HS-5 (cell line): ENCODE results near the gene DAO.

ENCODE experiments used
- DNase-seq: peaks from one replicate; pipeline ENCODE4 v3.0.0-alpha.2; 2012; ENCODE audit warnings: low read depth

Gene DAO

GRCh38 chr12:108918960-108919642, 39.2 kb downstream of the DAO start:
- no peak for DNase-seq

GRCh38 chr12:108921946-108922345, 42.1 kb downstream of the DAO start:
- DNase-seq = no peak

- no peak for DNase-seq
These were observed 43.0 kb downstream of the DAO start for GRCh38 chr12:108922918-108923317.

GRCh38 chr12:108928695-108929094, 48.8 kb downstream of the DAO start:
- DNase-seq = no peak

DNA sequence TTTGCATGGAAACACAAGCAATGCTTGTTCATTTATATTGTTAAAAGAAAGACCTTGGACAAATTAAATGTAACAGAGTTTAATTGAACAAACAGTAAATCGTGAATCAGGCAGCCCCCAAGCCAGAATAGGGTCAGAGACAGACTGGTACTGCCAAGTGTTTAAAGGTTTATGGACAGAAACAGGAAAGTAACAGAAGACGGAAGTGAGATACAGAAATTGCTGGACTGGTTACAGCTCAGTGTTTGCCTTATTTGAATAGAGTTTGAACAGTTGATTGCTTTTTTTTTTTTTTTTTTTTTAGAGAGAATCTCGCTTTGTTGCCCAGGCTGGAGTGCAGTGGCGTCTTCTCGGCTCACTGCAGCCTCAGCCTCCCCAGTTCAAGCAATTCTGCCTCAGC, 50.3 kb downstream of the DAO start:
- no peak for DNase-seq

DNA sequence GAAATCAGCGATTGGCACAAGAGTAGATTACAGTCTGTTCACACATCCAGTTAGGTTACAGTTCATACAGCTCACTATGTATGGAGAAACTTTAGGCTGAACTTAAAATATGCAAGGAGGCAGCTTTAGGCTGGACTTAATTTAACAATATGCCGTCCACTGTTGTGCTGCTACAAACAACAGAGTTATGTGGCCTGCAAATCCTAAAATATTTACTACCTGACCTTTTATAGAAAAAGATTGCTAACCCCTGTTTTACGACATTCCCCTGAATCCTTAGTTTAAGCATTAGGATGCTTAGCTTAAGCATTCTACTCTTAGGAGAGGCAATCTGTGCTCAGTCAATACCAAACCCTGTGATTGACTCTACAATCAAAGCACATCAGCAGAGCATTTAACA, 50.9 kb downstream of the DAO start:
- DNase-seq = no peak

DNA sequence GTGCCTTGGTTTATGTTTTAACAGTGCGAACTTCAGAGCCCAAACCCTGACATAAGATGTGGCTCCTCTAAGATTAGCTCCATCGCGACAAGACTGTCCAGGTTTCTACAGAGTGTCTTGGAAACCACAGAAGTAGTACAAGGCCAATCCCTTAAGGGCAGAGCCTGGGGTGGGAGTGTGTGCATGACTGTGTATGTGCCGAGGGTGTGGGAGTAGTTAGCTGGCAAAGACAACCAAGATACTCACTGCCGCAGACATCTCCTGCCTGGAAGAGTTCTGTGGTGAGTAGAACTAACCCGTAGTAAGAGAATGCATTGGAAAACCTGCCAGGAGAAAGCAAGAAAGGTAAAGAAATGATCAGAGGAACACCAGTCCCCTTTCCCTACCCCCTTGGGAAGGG, 54.1 kb downstream of the DAO start:
- no peak for DNase-seq

DNA sequence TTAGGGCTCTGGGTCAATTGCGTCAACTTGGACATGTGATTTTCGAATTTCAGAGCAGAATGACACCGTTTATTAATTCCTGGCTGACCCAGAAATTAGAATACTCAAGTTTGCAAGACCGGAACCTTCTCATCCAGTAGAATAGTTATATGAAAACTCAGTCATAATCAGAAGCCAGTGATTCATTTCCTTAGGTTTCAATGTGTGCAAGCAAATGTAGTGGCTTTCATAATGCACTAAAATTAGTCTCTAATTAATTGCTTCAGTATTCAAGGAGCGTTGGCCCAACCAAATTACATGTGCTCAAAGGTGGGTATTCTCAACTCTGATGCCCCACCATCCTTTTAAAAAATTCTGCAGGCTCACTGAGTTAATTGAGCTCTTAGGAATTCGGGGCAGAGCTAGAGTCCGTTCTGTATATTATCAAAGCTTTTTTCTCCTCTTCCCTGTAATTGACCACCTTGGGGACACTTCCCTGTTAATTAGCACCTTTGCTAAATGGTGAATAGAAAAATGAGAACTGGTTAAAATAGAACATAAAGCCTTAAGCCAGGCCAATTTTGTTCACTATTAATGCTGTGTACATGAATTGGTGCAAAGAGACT, 55.4 kb downstream of the DAO start:
- no peak for DNase-seq

GRCh38 chr12:108938247-108938924, 58.5 kb downstream of the DAO start:
- DNase-seq = no peak

- DNase-seq = no peak
These were observed 59.7 kb downstream of the DAO start for GRCh38 chr12:108939594-108939993.

DNA sequence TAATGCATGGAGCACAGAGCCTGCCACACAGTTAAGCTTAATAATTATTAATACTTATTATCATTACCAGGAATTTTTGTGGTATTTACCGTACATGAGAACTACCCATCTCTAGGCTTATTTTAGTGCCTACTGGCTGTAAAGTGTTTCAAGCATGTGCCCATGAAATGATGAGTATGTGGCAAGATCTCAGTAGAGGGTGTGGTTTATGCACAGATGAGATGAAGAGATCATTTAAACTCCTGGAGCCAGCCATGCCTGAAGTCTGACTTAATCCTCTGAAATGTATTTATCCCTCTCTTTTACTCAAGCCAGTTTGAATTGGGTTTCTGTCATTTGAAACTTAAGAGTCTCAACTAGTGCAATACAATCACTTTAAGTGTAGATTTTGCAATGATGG, 60.2 kb downstream of the DAO start:
- DNase-seq = no peak

DNA sequence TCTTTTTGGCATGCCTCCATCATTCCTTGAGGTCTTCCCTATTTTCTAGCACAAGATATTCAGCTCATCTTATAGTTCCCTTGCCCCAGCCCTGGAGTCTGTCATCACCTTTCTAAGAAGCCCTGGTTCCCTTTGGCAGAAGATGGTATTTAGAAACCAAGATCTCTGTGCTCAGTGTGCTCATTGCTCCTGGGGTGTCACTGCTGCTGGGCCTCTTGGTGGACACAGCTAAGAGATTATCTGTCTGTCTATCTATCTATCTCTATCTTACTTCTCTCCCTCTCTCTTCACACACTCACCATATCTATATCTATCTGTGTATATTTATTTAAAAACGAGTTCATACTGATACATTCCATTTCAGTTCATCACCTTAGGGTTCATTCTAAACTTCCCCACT, 67.2 kb downstream of the DAO start:
- no peak for DNase-seq

DNA sequence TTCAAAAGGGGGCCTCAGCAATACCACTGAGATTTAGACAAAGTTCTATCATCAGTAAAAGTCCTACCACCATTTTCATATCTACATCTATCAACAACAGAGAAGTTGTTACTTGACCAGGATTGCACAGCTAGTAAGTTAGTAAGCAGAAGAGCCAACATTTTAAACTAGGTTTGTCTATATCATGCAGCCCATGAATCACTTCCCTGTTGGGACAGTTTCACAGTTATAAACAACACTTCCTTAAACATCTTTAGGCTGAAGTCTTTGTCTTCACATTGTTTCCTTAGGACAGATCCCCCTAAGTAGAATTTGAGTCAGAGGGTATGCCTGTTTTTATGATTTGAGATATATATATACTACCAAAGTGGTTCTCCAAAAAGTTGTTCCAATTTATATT, 68.5 kb downstream of the DAO start:
- DNase-seq = no peak

GRCh38 chr12:108949976-108950375, 70.1 kb downstream of the DAO start:
- DNase-seq = no peak
